Measurements from ENCODE around the gene CORO2A. TPM values are rescaled to one million over a fixed set of nuclear protein-coding genes. Genes with fewer than 3 reads are reported as not detected.

The CORO2A gene
- total RNA-seq, 1 donor from 2014 or later = 5.9 TPM

DNA sequence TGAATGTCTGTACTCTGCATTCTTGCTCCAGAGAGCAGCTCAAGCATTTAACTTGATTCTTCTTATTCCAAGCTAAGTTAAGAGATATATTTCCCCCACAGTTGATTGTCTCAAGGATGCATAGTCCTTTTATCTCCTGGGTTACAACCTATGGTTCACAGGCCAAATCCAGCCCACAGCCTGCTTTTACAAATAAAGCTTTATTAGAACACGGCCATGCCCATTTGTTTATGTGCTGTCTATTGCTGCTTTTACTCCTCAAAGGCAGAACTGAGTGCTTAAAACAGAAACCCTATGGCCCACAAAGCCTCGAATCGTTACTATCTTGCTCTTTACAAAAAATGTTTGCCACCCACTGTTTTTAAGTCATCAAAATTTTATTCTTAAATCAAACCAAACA, 37.2 kb upstream of the CORO2A start:
- DNase-seq (ENCODE audit: low spot score in 2 of 2, unreplicated experiment in 2 of 2) = no peak
- Mint-ChIP-seq H3K36me3 (peaks cover 2% of the 10 kb centered on the region), H3K9me3 (no peaks in the 10 kb centered on the region), H3K27me3 (ENCODE audit: low read depth) (no peaks in the 10 kb centered on the region), H3K27ac (no peak overlapping the region), H3K4me3 (no peak overlapping the region), H3K4me1 (no peaks in the 10 kb centered on the region)
- TF ChIP-seq, protein P1, sequence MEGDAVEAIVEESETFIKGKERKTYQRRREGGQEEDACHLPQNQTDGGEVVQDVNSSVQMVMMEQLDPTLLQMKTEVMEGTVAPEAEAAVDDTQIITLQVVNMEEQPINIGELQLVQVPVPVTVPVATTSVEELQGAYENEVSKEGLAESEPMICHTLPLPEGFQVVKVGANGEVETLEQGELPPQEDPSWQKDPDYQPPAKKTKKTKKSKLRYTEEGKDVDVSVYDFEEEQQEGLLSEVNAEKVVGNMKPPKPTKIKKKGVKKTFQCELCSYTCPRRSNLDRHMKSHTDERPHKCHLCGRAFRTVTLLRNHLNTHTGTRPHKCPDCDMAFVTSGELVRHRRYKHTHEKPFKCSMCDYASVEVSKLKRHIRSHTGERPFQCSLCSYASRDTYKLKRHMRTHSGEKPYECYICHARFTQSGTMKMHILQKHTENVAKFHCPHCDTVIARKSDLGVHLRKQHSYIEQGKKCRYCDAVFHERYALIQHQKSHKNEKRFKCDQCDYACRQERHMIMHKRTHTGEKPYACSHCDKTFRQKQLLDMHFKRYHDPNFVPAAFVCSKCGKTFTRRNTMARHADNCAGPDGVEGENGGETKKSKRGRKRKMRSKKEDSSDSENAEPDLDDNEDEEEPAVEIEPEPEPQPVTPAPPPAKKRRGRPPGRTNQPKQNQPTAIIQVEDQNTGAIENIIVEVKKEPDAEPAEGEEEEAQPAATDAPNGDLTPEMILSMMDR (IDR thresholded peaks at IDR 0.05; ENCODE audit: unreplicated experiment) = no peak

DNA sequence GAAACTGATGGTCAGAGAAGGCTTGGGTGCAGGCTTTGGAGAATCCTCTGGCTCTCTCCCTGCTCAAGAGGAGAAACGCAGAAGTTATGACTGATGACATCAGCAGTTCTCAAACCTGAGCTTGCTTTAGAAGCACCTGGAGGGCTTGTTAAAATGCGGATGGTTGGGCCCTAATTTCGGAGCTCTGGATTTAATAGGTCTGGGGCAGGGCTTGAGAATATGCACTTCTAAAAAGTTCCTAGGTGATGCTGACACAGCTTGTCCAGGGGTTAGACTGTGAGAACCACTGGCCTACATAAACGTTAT, 36.6 kb upstream of the CORO2A start:
- no peak overlapping the region for H3K4me3 Mint-ChIP-seq
- no peaks in the 10 kb centered on the region for H3K4me1 Mint-ChIP-seq
- no peaks in the 10 kb centered on the region for H3K9me3 Mint-ChIP-seq
- TF ChIP-seq, protein P1 (IDR thresholded peaks at IDR 0.05; ENCODE audit: unreplicated experiment) = no peak
- peaks cover 2% of the 10 kb centered on the region for H3K36me3 Mint-ChIP-seq
- no peak overlapping the region for H3K27ac Mint-ChIP-seq
- H3K27me3 Mint-ChIP-seq (ENCODE audit: low read depth) = no peaks in the 10 kb centered on the region
- no peak for DNase-seq (ENCODE audit: low spot score in 2 of 2, unreplicated experiment in 2 of 2)

DNA sequence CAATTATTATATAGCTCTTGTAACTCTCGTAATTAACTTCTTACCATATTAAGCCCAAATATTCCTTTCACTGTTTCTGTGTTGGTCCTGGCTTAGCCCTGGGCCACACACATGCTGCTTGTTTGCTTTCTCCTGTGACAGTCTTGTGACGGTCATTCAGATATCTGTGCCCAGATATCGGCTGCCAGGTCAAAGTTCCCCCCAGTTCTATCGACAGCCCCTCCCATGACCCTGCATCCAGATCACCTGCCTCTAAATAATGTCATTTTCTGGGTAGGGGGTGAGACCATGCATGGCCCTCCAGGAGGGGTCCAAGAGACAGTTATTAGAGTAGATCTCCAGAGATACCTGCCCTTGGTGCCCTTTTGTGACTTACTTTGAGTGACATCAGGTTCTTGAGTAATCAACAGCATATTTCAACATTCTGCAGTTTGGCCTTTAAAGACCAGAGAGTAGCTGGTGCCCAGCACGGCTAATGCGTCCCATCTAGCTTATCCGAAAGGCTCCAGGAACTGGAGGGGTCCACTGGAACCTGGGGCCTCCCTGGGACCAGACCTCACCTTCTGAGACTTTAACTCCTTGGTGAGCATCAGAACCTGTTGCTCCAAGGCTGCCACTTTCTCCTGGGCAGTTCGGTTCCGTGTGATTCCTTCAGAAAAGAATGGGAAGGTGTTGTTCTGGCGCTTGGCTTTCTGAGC, 36.1 kb upstream of the CORO2A start:
- TF ChIP-seq, protein P1 (IDR thresholded peaks at IDR 0.05; ENCODE audit: unreplicated experiment) = no peak
- DNase-seq (ENCODE audit: low spot score in 2 of 2, unreplicated experiment in 2 of 2) = no peak
- Mint-ChIP-seq H3K4me1 (peaks cover 1% of the 10 kb centered on the region), H3K9me3 (no peaks in the 10 kb centered on the region), H3K4me3 (no peak overlapping the region), H3K36me3 (peaks cover under 1% of the 10 kb centered on the region), H3K27ac (no peak overlapping the region), H3K27me3 (ENCODE audit: low read depth) (no peaks in the 10 kb centered on the region)

DNA sequence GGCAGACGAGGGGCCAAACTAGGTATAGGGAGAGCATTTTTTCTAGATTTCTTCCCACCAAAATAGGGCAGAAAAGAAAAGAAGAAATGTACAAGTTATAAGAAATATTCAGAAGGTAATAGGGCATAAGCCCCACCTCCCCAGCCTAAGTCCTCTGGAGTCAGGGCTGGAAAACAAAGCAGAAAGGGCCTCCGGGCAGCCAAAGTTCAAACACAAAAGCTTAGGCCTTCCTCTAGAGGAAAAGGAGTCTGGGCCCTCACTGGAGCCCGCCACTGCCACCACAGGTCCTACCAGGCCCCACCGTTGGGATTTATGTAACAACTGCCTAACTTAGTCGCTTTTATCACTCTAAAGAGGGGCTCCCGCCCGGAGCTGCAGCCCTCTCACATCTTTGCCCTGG, 35.4 kb upstream of the CORO2A start:
- peaks cover 8% of the 10 kb centered on the region for H3K4me1 Mint-ChIP-seq
- H3K4me3 Mint-ChIP-seq = no peak overlapping the region
- H3K27ac Mint-ChIP-seq = no peak overlapping the region
- TF ChIP-seq, protein P1 (IDR thresholded peaks at IDR 0.05; ENCODE audit: unreplicated experiment) = no peak
- no peaks in the 10 kb centered on the region for H3K36me3 Mint-ChIP-seq
- no peaks in the 10 kb centered on the region for H3K9me3 Mint-ChIP-seq
- DNase-seq (ENCODE audit: low spot score in 2 of 2, unreplicated experiment in 2 of 2) = no peak
- no peaks in the 10 kb centered on the region for H3K27me3 Mint-ChIP-seq (ENCODE audit: low read depth)

DNA sequence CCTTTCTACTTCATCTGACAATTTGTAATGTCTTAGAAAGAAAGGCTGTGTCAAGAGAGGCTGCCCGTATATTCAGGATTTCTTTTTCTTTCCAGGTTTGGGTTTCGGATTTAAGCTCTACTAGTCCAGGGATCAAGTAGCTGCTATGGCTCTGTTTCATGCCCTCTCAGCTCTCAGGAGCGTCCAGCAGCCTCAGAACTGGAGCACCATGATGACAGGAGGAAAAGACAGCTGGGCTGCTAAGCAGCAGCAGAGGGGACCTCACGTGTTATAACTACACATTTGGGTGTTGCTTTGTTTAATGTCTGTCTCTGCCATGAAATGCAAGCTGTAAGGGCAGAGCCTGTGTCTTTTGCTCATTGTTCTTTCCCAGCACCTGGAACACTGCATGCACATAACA, 34.5 kb upstream of the CORO2A start:
- Mint-ChIP-seq H3K27me3 (ENCODE audit: low read depth) (no peaks in the 10 kb centered on the region), H3K36me3 (no peaks in the 10 kb centered on the region), H3K27ac (no peak overlapping the region), H3K9me3 (no peaks in the 10 kb centered on the region), H3K4me1 (peaks cover 9% of the 10 kb centered on the region), H3K4me3 (no peak overlapping the region)
- DNase-seq (ENCODE audit: low spot score in 2 of 2, unreplicated experiment in 2 of 2) = no peak
- TF ChIP-seq, protein P1 (IDR thresholded peaks at IDR 0.05; ENCODE audit: unreplicated experiment) = no peak

DNA sequence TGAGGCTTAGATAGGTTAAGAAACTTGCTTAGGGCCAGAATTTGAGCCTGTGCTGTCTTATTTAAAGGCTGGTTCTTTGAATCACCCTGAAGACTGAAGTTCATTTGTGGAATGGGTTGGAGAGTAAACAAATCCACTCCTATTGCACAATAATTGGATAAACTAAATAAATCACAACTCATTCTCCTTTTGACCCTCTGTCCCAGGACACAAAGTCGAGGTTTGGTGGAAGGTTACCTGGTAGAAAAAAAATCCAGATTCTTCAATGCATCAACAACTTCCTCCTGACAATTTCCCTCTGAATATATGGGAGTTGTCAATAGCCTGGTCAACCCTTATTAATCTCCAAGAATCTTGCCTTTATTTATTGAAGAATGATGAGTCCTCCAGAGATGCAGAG, 34.1 kb upstream of the CORO2A start:
- no peaks in the 10 kb centered on the region for H3K9me3 Mint-ChIP-seq
- TF ChIP-seq, protein P1 (IDR thresholded peaks at IDR 0.05; ENCODE audit: unreplicated experiment) = no peak
- peaks cover 9% of the 10 kb centered on the region for H3K4me1 Mint-ChIP-seq
- no peaks in the 10 kb centered on the region for H3K27me3 Mint-ChIP-seq (ENCODE audit: low read depth)
- H3K36me3 Mint-ChIP-seq = no peaks in the 10 kb centered on the region
- H3K4me3 Mint-ChIP-seq = no peak overlapping the region
- H3K27ac Mint-ChIP-seq = no peak overlapping the region
- no peak for DNase-seq (ENCODE audit: low spot score in 2 of 2, unreplicated experiment in 2 of 2)

All from mesothelial cell of epicardium (in vitro differentiated cells).